ENCODE results near the gene C9orf43.

GRCh38 chr9:113386571-113387393 is 23.8 kb upstream of the C9orf43 start:
- TF ChIP-seq RBM17 (IDR thresholded peaks at IDR 0.05; ENCODE audit: borderline replicate concordance, low read depth, low read length): no peak
- TF ChIP-seq, protein P1, sequence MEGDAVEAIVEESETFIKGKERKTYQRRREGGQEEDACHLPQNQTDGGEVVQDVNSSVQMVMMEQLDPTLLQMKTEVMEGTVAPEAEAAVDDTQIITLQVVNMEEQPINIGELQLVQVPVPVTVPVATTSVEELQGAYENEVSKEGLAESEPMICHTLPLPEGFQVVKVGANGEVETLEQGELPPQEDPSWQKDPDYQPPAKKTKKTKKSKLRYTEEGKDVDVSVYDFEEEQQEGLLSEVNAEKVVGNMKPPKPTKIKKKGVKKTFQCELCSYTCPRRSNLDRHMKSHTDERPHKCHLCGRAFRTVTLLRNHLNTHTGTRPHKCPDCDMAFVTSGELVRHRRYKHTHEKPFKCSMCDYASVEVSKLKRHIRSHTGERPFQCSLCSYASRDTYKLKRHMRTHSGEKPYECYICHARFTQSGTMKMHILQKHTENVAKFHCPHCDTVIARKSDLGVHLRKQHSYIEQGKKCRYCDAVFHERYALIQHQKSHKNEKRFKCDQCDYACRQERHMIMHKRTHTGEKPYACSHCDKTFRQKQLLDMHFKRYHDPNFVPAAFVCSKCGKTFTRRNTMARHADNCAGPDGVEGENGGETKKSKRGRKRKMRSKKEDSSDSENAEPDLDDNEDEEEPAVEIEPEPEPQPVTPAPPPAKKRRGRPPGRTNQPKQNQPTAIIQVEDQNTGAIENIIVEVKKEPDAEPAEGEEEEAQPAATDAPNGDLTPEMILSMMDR (IDR thresholded peaks at IDR 0.05 in 2 of 3, conservative IDR thresholded peaks at IDR 0.05 in 1 of 3; ENCODE audit: insufficient read depth in 2 of 3, low read depth in 1 of 3, low read length in 3 of 3): no peak
